Neural cell (in vitro differentiated cells): ENCODE measurements around the gene DNAH6.

Experiments
- EP300 ChIP-seq: fragments of 450-650 bp; conservative IDR thresholded peaks from 2 replicates; pipeline ENCODE4 v1.6.1; 2014; ENCODE audit warnings: antibody characterized with exemption, mild to moderate bottlenecking, moderate library complexity; ENCODE audit not compliant: poor library complexity, severe bottlenecking
- POLR2AphosphoS5 ChIP-seq: IDR thresholded peaks from 2 replicates; pipeline ENCODE4 v1.6.1; 2012
- RAD21 ChIP-seq: fragments of 450-650 bp; conservative IDR thresholded peaks from 2 replicates; pipeline ENCODE4 v1.6.1; 2014; ENCODE audit warnings: antibody characterized with exemption, mild to moderate bottlenecking, moderate library complexity
- TF ChIP-seq, protein P1 (sequence below): fragments of 450-650 bp; IDR thresholded peaks from 2 replicates; pipeline ENCODE4 v1.5.1; 2014; ENCODE audit warnings: antibody characterized with exemption, mild to moderate bottlenecking, moderate library complexity; ENCODE audit not compliant: poor library complexity, severe bottlenecking
- TF ChIP-seq, protein P2 (sequence below): IDR thresholded peaks from 2 replicates; pipeline ENCODE4 v1.6.1; 2012; ENCODE audit warnings: borderline replicate concordance

DNA sequence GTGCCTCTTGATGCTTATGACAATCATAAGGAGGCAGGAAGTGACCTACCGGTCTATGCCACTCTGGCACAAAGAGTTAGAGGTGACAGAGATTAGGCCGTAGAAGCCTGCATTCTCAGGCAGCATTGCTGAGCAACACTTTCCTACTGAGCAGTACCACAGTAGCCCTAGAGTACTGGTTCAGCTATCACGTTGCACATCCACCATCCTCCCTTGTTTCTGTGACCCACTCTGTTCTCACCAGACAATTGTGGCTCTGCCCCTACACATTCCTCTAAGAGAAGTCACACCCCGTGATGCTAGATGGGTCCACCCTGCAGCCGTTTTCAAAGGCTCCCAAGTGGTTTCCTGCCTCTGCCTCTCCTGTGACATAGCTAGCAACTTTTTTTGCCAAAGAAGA is 34.6 kb upstream of the DNAH6 start:
- no peak for TF ChIP-seq EP300
- TF ChIP-seq, protein P1, sequence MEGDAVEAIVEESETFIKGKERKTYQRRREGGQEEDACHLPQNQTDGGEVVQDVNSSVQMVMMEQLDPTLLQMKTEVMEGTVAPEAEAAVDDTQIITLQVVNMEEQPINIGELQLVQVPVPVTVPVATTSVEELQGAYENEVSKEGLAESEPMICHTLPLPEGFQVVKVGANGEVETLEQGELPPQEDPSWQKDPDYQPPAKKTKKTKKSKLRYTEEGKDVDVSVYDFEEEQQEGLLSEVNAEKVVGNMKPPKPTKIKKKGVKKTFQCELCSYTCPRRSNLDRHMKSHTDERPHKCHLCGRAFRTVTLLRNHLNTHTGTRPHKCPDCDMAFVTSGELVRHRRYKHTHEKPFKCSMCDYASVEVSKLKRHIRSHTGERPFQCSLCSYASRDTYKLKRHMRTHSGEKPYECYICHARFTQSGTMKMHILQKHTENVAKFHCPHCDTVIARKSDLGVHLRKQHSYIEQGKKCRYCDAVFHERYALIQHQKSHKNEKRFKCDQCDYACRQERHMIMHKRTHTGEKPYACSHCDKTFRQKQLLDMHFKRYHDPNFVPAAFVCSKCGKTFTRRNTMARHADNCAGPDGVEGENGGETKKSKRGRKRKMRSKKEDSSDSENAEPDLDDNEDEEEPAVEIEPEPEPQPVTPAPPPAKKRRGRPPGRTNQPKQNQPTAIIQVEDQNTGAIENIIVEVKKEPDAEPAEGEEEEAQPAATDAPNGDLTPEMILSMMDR, result no peak
- TF ChIP-seq POLR2AphosphoS5, result no peak
- TF ChIP-seq, protein P2, sequence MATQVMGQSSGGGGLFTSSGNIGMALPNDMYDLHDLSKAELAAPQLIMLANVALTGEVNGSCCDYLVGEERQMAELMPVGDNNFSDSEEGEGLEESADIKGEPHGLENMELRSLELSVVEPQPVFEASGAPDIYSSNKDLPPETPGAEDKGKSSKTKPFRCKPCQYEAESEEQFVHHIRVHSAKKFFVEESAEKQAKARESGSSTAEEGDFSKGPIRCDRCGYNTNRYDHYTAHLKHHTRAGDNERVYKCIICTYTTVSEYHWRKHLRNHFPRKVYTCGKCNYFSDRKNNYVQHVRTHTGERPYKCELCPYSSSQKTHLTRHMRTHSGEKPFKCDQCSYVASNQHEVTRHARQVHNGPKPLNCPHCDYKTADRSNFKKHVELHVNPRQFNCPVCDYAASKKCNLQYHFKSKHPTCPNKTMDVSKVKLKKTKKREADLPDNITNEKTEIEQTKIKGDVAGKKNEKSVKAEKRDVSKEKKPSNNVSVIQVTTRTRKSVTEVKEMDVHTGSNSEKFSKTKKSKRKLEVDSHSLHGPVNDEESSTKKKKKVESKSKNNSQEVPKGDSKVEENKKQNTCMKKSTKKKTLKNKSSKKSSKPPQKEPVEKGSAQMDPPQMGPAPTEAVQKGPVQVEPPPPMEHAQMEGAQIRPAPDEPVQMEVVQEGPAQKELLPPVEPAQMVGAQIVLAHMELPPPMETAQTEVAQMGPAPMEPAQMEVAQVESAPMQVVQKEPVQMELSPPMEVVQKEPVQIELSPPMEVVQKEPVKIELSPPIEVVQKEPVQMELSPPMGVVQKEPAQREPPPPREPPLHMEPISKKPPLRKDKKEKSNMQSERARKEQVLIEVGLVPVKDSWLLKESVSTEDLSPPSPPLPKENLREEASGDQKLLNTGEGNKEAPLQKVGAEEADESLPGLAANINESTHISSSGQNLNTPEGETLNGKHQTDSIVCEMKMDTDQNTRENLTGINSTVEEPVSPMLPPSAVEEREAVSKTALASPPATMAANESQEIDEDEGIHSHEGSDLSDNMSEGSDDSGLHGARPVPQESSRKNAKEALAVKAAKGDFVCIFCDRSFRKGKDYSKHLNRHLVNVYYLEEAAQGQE, result no peak
- no peak for TF ChIP-seq RAD21
